Measurements from ENCODE around the gene NEGR1. TPM values are rescaled to one million over a fixed set of nuclear protein-coding genes. Genes with fewer than 3 reads are reported as not detected.
"Not testable (repeated sequence)": the region's sequence is repeated elsewhere in the genome, so short reads cannot be mapped to it uniquely, and the experiment has no call there.

The NEGR1 gene
- total RNA-seq, 4 donors from 2014 or later, result 4.6 to 5.7 (median 5.0) TPM

DNA sequence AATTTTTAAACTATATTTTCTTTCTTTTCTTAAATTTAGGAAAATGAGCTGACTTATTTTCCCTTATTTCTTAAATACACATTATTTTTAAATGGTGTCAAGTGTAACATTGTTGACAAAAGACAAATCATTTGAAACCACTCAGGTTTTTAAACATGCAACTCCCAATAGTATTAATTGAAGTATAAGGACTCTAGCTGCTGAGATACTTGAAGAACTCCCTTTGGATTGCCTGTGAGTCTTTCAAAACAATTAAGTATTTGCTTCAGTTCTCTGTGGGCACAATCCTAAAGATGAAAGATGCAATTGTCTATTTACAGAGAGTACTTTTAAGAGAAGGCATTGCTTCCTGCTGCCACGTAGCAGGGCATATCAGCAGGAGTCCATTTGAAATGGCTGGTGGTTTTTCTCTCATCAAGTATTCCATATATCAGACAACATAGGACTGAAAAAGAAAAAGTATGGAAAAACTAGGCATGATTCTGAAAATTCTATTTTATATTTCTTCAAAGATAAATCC lies 373.4 kb downstream of the NEGR1 start:
- H3K4me3 ChIP-seq, result no peak overlapping the region
- no peaks in the 10 kb centered on the region for H3K4me1 ChIP-seq
- intact Hi-C loops (cut with DNase I; ENCODE audit: low total_unique reads), result no loop called here
- no peaks in the 10 kb centered on the region for H3K27me3 ChIP-seq
- H3K9me3 ChIP-seq, result no peaks in the 10 kb centered on the region
- no peaks in the 10 kb centered on the region for H3K36me3 ChIP-seq
- DNase-seq (no peak), ATAC-seq (no peak)
- in situ Hi-C loops (cut with MboI; ENCODE audit: low sequenced_read_pairs in 4 of 4), result no loop called here
- TF ChIP-seq POLR2A (IDR thresholded peaks at IDR 0.05), result no peak
- TF ChIP-seq, protein P1, sequence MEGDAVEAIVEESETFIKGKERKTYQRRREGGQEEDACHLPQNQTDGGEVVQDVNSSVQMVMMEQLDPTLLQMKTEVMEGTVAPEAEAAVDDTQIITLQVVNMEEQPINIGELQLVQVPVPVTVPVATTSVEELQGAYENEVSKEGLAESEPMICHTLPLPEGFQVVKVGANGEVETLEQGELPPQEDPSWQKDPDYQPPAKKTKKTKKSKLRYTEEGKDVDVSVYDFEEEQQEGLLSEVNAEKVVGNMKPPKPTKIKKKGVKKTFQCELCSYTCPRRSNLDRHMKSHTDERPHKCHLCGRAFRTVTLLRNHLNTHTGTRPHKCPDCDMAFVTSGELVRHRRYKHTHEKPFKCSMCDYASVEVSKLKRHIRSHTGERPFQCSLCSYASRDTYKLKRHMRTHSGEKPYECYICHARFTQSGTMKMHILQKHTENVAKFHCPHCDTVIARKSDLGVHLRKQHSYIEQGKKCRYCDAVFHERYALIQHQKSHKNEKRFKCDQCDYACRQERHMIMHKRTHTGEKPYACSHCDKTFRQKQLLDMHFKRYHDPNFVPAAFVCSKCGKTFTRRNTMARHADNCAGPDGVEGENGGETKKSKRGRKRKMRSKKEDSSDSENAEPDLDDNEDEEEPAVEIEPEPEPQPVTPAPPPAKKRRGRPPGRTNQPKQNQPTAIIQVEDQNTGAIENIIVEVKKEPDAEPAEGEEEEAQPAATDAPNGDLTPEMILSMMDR (IDR thresholded peaks at IDR 0.05 in 4 of 5, conservative IDR thresholded peaks at IDR 0.05 in 1 of 5), result no peak
- H3K27ac ChIP-seq, result no peak overlapping the region

DNA sequence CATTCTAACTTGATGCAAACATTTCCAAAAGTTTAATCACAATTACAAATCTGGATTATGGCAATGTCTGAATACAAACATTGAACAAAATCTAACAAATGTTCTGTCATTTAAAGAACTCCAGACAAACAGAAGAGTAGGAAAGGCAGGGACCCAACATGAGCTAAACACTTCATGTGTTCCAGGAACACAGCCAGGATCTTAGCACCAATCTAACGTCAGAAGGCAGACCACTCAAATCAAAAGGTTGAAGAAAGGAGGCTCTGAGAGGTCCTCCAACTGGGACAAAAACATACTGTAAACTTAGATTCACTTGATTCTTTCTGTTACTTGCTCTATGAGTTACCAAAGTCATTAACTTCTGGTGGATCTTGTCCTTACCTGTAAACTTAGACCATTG lies 374.0 kb downstream of the NEGR1 start:
- H3K27me3 ChIP-seq, result no peaks in the 10 kb centered on the region
- intact Hi-C loops (cut with DNase I; ENCODE audit: low total_unique reads), result no loop called here
- H3K27ac ChIP-seq, result no peak overlapping the region

DNA sequence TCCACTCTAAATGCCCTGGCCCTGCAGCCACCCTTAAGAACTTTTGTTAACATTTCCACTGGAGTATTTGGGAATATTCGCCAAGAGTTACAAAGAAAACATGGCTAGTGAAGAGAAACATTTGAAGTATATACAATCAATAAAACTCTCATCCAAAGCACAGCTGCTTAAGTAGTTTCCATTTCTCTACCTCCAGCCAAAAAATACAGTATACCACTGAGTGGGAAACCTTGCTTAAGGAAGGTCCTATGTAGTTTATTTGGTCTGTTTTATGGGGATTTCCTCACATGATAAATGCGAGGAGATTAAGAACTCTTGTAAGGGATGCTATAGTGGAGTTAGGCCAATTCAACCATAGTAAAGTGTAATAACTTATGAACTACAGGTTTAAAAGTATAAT lies 382.5 kb downstream of the NEGR1 start:
- ATAC-seq, result no peak
- Histone ChIP-seq H3K36me3 (no peaks in the 10 kb centered on the region), H3K27me3 (no peaks in the 10 kb centered on the region), H3K4me3 (no peak overlapping the region), H3K9me3 (no peaks in the 10 kb centered on the region), H3K27ac (no peak overlapping the region), H3K4me1 (no peaks in the 10 kb centered on the region)
- no peak for TF ChIP-seq POLR2A (IDR thresholded peaks at IDR 0.05)
- TF ChIP-seq, protein P1 (IDR thresholded peaks at IDR 0.05 in 4 of 5, conservative IDR thresholded peaks at IDR 0.05 in 1 of 5), result no peak
- no peak for DNase-seq
- intact Hi-C loops (cut with DNase I; ENCODE audit: low total_unique reads) (no loop called here), in situ Hi-C loops (cut with MboI; ENCODE audit: low sequenced_read_pairs in 4 of 4) (no loop called here)

More for the DNA sequence above, 374.0 kb downstream of the NEGR1 start:
- H3K36me3 ChIP-seq, result no peaks in the 10 kb centered on the region
- DNase-seq (no peak), ATAC-seq (no peak)
- no peaks in the 10 kb centered on the region for H3K9me3 ChIP-seq
- no peak for TF ChIP-seq POLR2A (IDR thresholded peaks at IDR 0.05)
- TF ChIP-seq, protein P1 (IDR thresholded peaks at IDR 0.05 in 4 of 5, conservative IDR thresholded peaks at IDR 0.05 in 1 of 5), result no peak
- H3K4me3 ChIP-seq, result no peak overlapping the region
- H3K4me1 ChIP-seq, result no peaks in the 10 kb centered on the region
- in situ Hi-C loops (cut with MboI; ENCODE audit: low sequenced_read_pairs in 4 of 4), result no loop called here

DNA sequence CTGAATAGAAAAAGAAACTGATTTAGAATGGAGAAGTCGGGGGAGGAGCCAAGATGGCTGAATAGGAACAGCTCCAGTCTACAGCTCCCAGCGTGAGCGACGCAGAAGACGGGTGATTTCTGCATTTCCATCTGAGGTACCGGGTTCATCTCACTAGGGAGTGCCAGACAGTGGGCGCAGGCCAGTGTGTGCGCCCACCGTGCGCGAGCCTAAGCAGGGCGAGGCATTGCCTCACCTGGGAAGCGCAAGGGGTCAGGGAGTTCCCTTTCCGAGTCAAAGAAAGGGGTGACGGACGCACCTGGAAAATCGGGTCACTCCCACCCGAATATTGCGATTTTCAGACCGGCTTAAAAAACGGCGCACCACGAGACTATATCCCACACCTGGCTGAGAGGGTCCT lies 394.2 kb downstream of the NEGR1 start:
- intact Hi-C loops (cut with DNase I; ENCODE audit: low total_unique reads), result not testable (repeated sequence)

DNA sequence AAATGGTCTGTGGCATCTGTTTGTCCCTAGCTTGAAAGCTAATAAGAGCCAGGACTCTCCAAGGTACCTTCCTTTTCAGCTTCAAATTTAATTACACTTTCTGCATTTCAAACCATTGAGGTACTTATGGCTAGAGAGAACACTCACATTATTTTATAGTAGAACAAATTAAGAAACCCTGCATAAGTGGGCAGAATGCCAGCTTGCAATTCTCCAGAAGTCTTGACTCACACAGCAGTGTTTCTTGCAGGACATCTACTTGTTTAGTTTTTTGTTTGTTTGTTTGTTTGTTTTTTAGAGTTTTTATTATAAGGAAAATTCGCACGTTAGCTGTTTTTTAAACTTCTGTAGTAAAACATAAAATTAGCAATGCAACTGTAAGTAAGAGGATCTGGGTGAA lies 397.2 kb downstream of the NEGR1 start:
- Histone ChIP-seq H3K27me3 (no peaks in the 10 kb centered on the region), H3K27ac (no peak overlapping the region), H3K4me3 (no peak overlapping the region), H3K36me3 (no peaks in the 10 kb centered on the region), H3K9me3 (no peaks in the 10 kb centered on the region), H3K4me1 (no peaks in the 10 kb centered on the region)
- in situ Hi-C loops (cut with MboI; ENCODE audit: low sequenced_read_pairs in 4 of 4), result no loop called here
- no peak for DNase-seq
- no peak for TF ChIP-seq POLR2A (IDR thresholded peaks at IDR 0.05)
- TF ChIP-seq, protein P1 (IDR thresholded peaks at IDR 0.05 in 4 of 5, conservative IDR thresholded peaks at IDR 0.05 in 1 of 5), result no peak
- intact Hi-C loops (cut with DNase I; ENCODE audit: low total_unique reads), result no loop called here
- no peak for ATAC-seq

More for the DNA sequence above, 394.2 kb downstream of the NEGR1 start:
- H3K27me3 ChIP-seq; ATAC-seq; in situ Hi-C loops (cut with MboI; ENCODE audit: low sequenced_read_pairs in 4 of 4); H3K4me1 ChIP-seq; H3K4me3 ChIP-seq; H3K36me3 ChIP-seq; H3K27ac ChIP-seq; H3K9me3 ChIP-seq; DNase-seq: not testable (repeated sequence)
